ENCODE measurements around the gene ABCA1.

- TF ChIP-seq CTCF (conservative IDR thresholded peaks at IDR 0.05; ENCODE audit: low read length) (no peak), EZH2phosphoT487 (IDR thresholded peaks at IDR 0.05; ENCODE audit: borderline replicate concordance, low read depth, low read length) (no peak)
Measured at GRCh38 chr9:104819033-104819432, 108.9 kb downstream of the ABCA1 start.
